Gastrocnemius medialis (tissue), 4 donors: ENCODE data around the gene PLEKHA1. TPM values are rescaled to one million over a fixed set of nuclear protein-coding genes. Genes with fewer than 3 reads are reported as not detected.

Source experiments
- ATAC-seq, 2 donors: fragments of 150-250 bp; one replicate each; pipeline ENCODE4 v1.9.1; 2016
- DNase-seq, 2 donors: peaks; one replicate each; pipeline ENCODE4 v3.0.0-alpha.2; 2019
- H3K27ac ChIP-seq, 4 donors: fragments of 200-600 bp; sonication (generic); 1 replicate in 1 of 4; 2 replicates in 3 of 4; pipeline ENCODE4 v1.5.1; 2016 to 2018; ENCODE audit warnings: mild to moderate bottlenecking in 2 of 4, moderate library complexity in 1 of 4
- H3K27me3 ChIP-seq, 3 donors: fragments of 200-600 bp; sonication (generic) in 2 of 3; 1 replicate in 1 of 3; 2 replicates in 2 of 3; pipeline versions ENCODE4 v1.5.1 to v1.6.0; 2016 to 2019; ENCODE audit warnings: mild to moderate bottlenecking in 1 of 3, moderate library complexity in 1 of 3
- H3K36me3 ChIP-seq, 2 donors: fragments of 200-600 bp; sonication (generic) in 1 of 2; one replicate each; pipeline ENCODE4 v1.5.1; 2017 to 2018
- H3K4me1 ChIP-seq, 2 donors: fragments of 200-600 bp; sonication (generic) in 1 of 2; one replicate each; pipeline ENCODE4 v1.5.1; 2016 to 2017; ENCODE audit warnings: mild to moderate bottlenecking in 2 of 2
- H3K4me3 ChIP-seq, 4 donors: fragments of 200-600 bp; sonication (generic) in 3 of 4; 1 replicate in 1 of 4; 2 replicates in 3 of 4; pipeline ENCODE4 v1.5.1; 2016 to 2019; ENCODE audit warnings: mild to moderate bottlenecking in 2 of 4
- H3K9me3 ChIP-seq, 3 donors: fragments of 200-600 bp; sonication (generic) in 2 of 3; 1 replicate in 1 of 3; 2 replicates in 2 of 3; pipeline ENCODE4 v1.5.1; 2016 to 2019
- CTCF ChIP-seq, 5 experiments: fragments of 450-650 bp in 3 of 5; fragments of 200-600 bp in 2 of 5; sonication (generic) in 2 of 5; IDR thresholded peaks in 4 of 5; conservative IDR thresholded peaks in 1 of 5; 1 replicate in 4 of 5; 2 replicates in 1 of 5; pipeline ENCODE4 v1.5.1; 2016 to 2019; ENCODE audit warnings: antibody characterized with exemption in 5 of 5, mild to moderate bottlenecking in 3 of 5, moderate library complexity in 3 of 5
- POLR2A ChIP-seq, 2 donors: fragments of 450-650 bp; IDR thresholded peaks; one replicate each; pipeline ENCODE4 v1.6.1; 2017; ENCODE audit warnings: antibody characterized with exemption in 2 of 2, mild to moderate bottlenecking in 2 of 2, moderate library complexity in 2 of 2
- in situ Hi-C, 4 donors: fragments of 200-750 bp; cut with MboI; loops; one replicate each; pipeline versions ENCODE4 v1.15.0 to v1.8.0; 2017; ENCODE audit warnings: low sequenced_read_pairs in 4 of 4
- intact Hi-C: fragments of 100-400 bp; cut with DNase I; formaldehyde crosslinking; loops from one replicate; pipeline ENCODE4 v1.15.1; 2023; ENCODE audit warnings: low total_unique reads
- microRNA-seq, 2 donors: library from miRNA; unstranded; fragments of <30 nt; microRNA quantifications; one replicate each; pipeline ENCODE4, GENCODE V29; 2016; ENCODE audit warnings: borderline replicate concordance in 2 of 2
- total RNA-seq, 4 donors: library from RNA; depleted of rRNA; stranded (reverse); fragments of >200 nt; gene quantifications; one replicate each; pipeline versions ENCODE4 v1.1.0 to v1.2.3, GENCODE V29; 2016

Gene PLEKHA1
- total RNA-seq, 4 donors from 2014 or later, result 33.7 to 54.0 (median 37.8) TPM

- in situ Hi-C loops, result no loop called here
- ATAC-seq (no peak), DNase-seq (no peak)
- Histone ChIP-seq H3K27me3 (no peaks in the 10 kb centered on the region), H3K36me3 (no peaks in the 10 kb centered on the region), H3K27ac (no peak overlapping the region), H3K4me1 (peaks cover 5 to 6% of the 10 kb centered on the region in 2 donors), H3K4me3 (no peak overlapping the region), H3K9me3 (no peaks in the 10 kb centered on the region)
- intact Hi-C loops, result no loop called here
- TF ChIP-seq CTCF (IDR thresholded peaks at IDR 0.05 in 4 of 5, conservative IDR thresholded peaks at IDR 0.05 in 1 of 5) (no peak), POLR2A (IDR thresholded peaks at IDR 0.05) (no peak)
Observed at GRCh38 chr10:122480146-122480833, 105.8 kb downstream of the PLEKHA1 start.

GRCh38 chr10:122481296-122482056, 107.0 kb downstream of the PLEKHA1 start:
- Histone ChIP-seq H3K27me3 (no peaks in the 10 kb centered on the region), H3K36me3 (no peaks in the 10 kb centered on the region), H3K9me3 (no peaks in the 10 kb centered on the region), H3K4me1 (peaks cover 8 to 10% of the 10 kb centered on the region in 2 donors), H3K4me3 (no peak overlapping the region), H3K27ac (no peak overlapping the region)
- in situ Hi-C loops (no loop called here), intact Hi-C loops (no loop called here)
- TF ChIP-seq CTCF (IDR thresholded peaks at IDR 0.05 in 4 of 5, conservative IDR thresholded peaks at IDR 0.05 in 1 of 5) (no peak), POLR2A (IDR thresholded peaks at IDR 0.05) (no peak)
- ATAC-seq (no peak), DNase-seq (no peak)

Small RNA genes within 50 kb of the gene (microRNA-seq; reads per million reads assigned to microRNA genes)
- gene MIR3941, result 0 to 2.4 reads per million in 2 donors

Other genes with a start within 250 kb of the PLEKHA1 start
- gene BTBD16, start 103.4 kb upstream of the PLEKHA1 start, total RNA-seq, result under 1 TPM in 2 of 4 donors, not detected in 2; 0.46 to 0.55 TPM
- not detected for gene ARMS2, start 79.9 kb downstream of the PLEKHA1 start, total RNA-seq
- gene HTRA1, start 86.8 kb downstream of the PLEKHA1 start, total RNA-seq, result 10 to 100 TPM; 14.2 to 23.2 (median 17.2) TPM
- under 1 TPM in 1 of 4 donors, not detected in 3; 0.32 TPM for gene DMBT1, start 186.0 kb downstream of the PLEKHA1 start, total RNA-seq